GM12878 (cell line): ENCODE results near the gene CAVIN4. TPM values are rescaled to one million over a fixed set of nuclear protein-coding genes. Genes with fewer than 3 reads are reported as not detected.
A peak's percentile ranks its signal among the peaks of the same experiment; 100 is the strongest.

ENCODE experiments used
- ATAC-seq: fragments of 200-7000 bp; cut with Tn5 transposase; 3 replicates; pipeline ENCODE4 v1.9.1; 2020; ENCODE audit warnings: mild to moderate bottlenecking, moderate library complexity
- BruUV-seq: library from RNA; stranded (reverse); fragments of 400-500 nt; replicated peaks from 2 replicates; lab custom pipeline; 2021; lab: Mats Ljungman, UMichigan
- CTCF ChIA-PET: fragments of 300-600 bp; sonication (Branson Sonifier 250); formaldehyde crosslinking; extraction: SDS; loops from one replicate; lab custom pipeline; 2021; ENCODE audit warnings: inconsistent platforms; lab: Yijun Ruan, JAX
- POLR2A ChIA-PET: fragments of 350-600 bp; formaldehyde crosslinking; extraction: SDS; loops from one replicate; lab custom pipeline; 2021; ENCODE audit warnings: inconsistent platforms; lab: Charles Lee
- RAD21 ChIA-PET: fragments of 300-600 bp; sonication (Branson Sonifier 250); formaldehyde crosslinking; loops from one replicate; lab custom pipeline; 2023; ENCODE audit warnings: antibody characterized with exemption; ENCODE audit not compliant: unreplicated experiment; lab: Charles Lee
- SMC1A ChIA-PET: fragments of 300-600 bp; sonication (Branson Sonifier 250); formaldehyde crosslinking; loops from one replicate; lab custom pipeline; 2023; ENCODE audit not compliant: unreplicated experiment, uncharacterized antibody; lab: Charles Lee
- DNase-seq: peaks from one replicate; pipeline ENCODE4 v3.0.0-alpha.2; 2011; ENCODE audit warnings: low read depth, low spot score
- FAIRE-seq: peaks from 3 replicates; lab custom pipeline; 2011; peaks lifted over from hg19 to GRCh38; lab: Jason Lieb, UNC
- H2AFZ ChIP-seq: 2 replicates; pipeline ENCODE4 v1.6.0; 2011; ENCODE audit warnings: low read depth, low read length, control low read depth; ENCODE audit not compliant: control insufficient read depth
- H3K27ac ChIP-seq: 2 replicates; pipeline ENCODE4 v1.5.1; 2011; ENCODE audit warnings: control low read depth; ENCODE audit not compliant: control insufficient read depth, insufficient read depth
- H3K27me3 ChIP-seq, 2 experiments: replicated peaks in 1 of 2; 2 replicates each; pipeline versions ENCODE4 v1.6.0 to v1.6.1; 2011; ENCODE audit warnings: low read length in 1 of 2; ENCODE audit not compliant: control insufficient read depth in 2 of 2, insufficient read depth in 2 of 2
- H3K36me3 ChIP-seq, 2 experiments: 2 replicates each; pipeline ENCODE4 v1.5.1; 2011; ENCODE audit warnings: low read length in 1 of 2; ENCODE audit not compliant: control insufficient read depth in 2 of 2, insufficient read depth in 2 of 2
- H3K4me1 ChIP-seq: 2 replicates; pipeline ENCODE4 v1.6.1; 2011; ENCODE audit warnings: mild to moderate bottlenecking, low read length, moderate library complexity, mixed read lengths; ENCODE audit not compliant: control insufficient read depth, insufficient read depth
- H3K4me2 ChIP-seq: 2 replicates; pipeline ENCODE4 v1.6.0; 2011; ENCODE audit warnings: control low read depth; ENCODE audit not compliant: control insufficient read depth, insufficient read depth
- H3K4me3 ChIP-seq: fragments of 200-600 bp; sonication (generic); 2 replicates; pipeline ENCODE4 v1.5.1; 2016
- H3K79me2 ChIP-seq: 2 replicates; pipeline ENCODE4 v1.6.0; 2011; ENCODE audit warnings: low read length; ENCODE audit not compliant: control insufficient read depth, insufficient read depth
- H3K9ac ChIP-seq: 2 replicates; pipeline ENCODE4 v1.8.0; 2011; ENCODE audit warnings: low read length, control low read depth, mixed read lengths; ENCODE audit not compliant: control insufficient read depth, insufficient read depth
- H3K9me3 ChIP-seq: replicated peaks from 3 replicates; pipeline ENCODE4 v1.5.1; 2011; ENCODE audit warnings: mild to moderate bottlenecking, low read length; ENCODE audit not compliant: control insufficient read depth, insufficient read depth
- H4K20me1 ChIP-seq: 2 replicates; pipeline ENCODE4 v1.6.0; 2011; ENCODE audit not compliant: control insufficient read depth, insufficient read depth
- IKZF1 ChIP-seq: fragments of 450-650 bp; conservative IDR thresholded peaks from 2 replicates; pipeline ENCODE4 v1.6.1; 2017; ENCODE audit warnings: antibody characterized with exemption, mild to moderate bottlenecking
- KAT2A ChIP-seq: conservative IDR thresholded peaks from 2 replicates; pipeline ENCODE4 v1.6.1; 2011; ENCODE audit warnings: low read depth, low read length; ENCODE audit not compliant: control insufficient read depth
- PAX5 ChIP-seq: IDR thresholded peaks from 2 replicates; pipeline ENCODE4 v1.6.1; 2011; ENCODE audit warnings: low read depth, low read length, borderline replicate concordance
- RAD21 ChIP-seq: IDR thresholded peaks from 2 replicates; pipeline ENCODE4 v1.6.1; 2011; ENCODE audit warnings: mild to moderate bottlenecking, low read depth, low read length, moderate library complexity; ENCODE audit not compliant: insufficient read depth
- RELA ChIP-seq: fragments of 450-650 bp; IDR thresholded peaks from 2 replicates; pipeline ENCODE4 v1.8.0; 2014; ENCODE audit warnings: borderline replicate concordance; ENCODE audit not compliant: partially characterized antibody
- SMC3 ChIP-seq: IDR thresholded peaks from 2 replicates; pipeline ENCODE4 v1.6.1; 2011; ENCODE audit warnings: low read length, improper control_type of control experiment, borderline replicate concordance
- TCF12 ChIP-seq: IDR thresholded peaks from 2 replicates; pipeline ENCODE4 v1.6.1; 2011; ENCODE audit warnings: low read depth, mild to moderate bottlenecking, low read length
- WGBS: methylation state at CpG from one replicate; pipeline ENCODE4 v1.1.6; 2016; ENCODE audit warnings: low lambda C conversion rate; ENCODE audit not compliant: insufficient replicate concordance, insufficient coverage; ENCODE audit errors: missing lambda C conversion rate; 5-methylcytosine and 5-hydroxymethylcytosine counted together
- in situ Hi-C: fragments of 300-500 bp; cut with MboI; formaldehyde crosslinking; loops from 9 replicates; pipeline ENCODE4 v1.14.3; 2018; ENCODE audit warnings: mixed read lengths
- intact Hi-C: fragments of 100-400 bp; cut with micrococcal nuclease; formaldehyde crosslinking; loops from one replicate; pipeline ENCODE4 v1.14.2; 2022; ENCODE audit not compliant: unreplicated experiment
- polyA plus RNA-seq, 11 experiments: library from polyadenylated mRNA; depleted of rRNA in 4 of 11; unstranded in 6 of 11; stranded (reverse) in 5 of 11; fragments of >200 nt; fragmentation: Nextera tagmentation in 4 of 11; fragmentation: Illumina TruSeq in 1 of 11; extraction: Ambion mirVana in 4 of 11; extraction: Trizol in 1 of 11; gene quantifications; 1 replicate in 1 of 11; 2 replicates in 10 of 11; pipeline versions ENCODE4 v1.2.1 to v1.2.3, GENCODE V29; 2011 to 2016; ENCODE audit warnings: inconsistent platforms in 2 of 11, missing spikeins in 2 of 11, low read depth in 1 of 11
- total RNA-seq, 4 experiments: library from RNA; depleted of rRNA in 3 of 4; stranded (reverse); fragments of >200 nt in 3 of 4; fragmentation: Illumina TruSeq in 1 of 4; extraction: Trizol in 1 of 4; gene quantifications; 2 replicates each; pipeline versions ENCODE4 v1.2.1 to v1.2.3, GENCODE V29; 2013 to 2021
- TF ChIP-seq, protein P1 (sequence below), 3 experiments: IDR thresholded peaks in 2 of 3; conservative IDR thresholded peaks in 1 of 3; 2 replicates each; pipeline ENCODE4 v1.5.1; 2011; ENCODE audit warnings: low read depth in 3 of 3, low read length in 3 of 3, mild to moderate bottlenecking in 3 of 3, control low read depth in 2 of 3, moderate library complexity in 2 of 3, inconsistent platforms in 1 of 3, mixed read lengths in 1 of 3; ENCODE audit not compliant: control insufficient read depth in 2 of 3, insufficient read depth in 1 of 3; ENCODE audit errors: extremely low read depth in 1 of 3
- TF ChIP-seq, protein P2 (sequence below): IDR thresholded peaks from 2 replicates; pipeline ENCODE4 v1.6.1; 2012; ENCODE audit warnings: mild to moderate bottlenecking, low read depth, low read length

CAVIN4 gene
- total and polyA plus RNA-seq, 10 of the 15 experiments (the other 5 are each of a cell fraction or from before 2014, with no cell fraction given): 0.04 to 0.13 (median 0.08) TPM; not detected in 3

DNA sequence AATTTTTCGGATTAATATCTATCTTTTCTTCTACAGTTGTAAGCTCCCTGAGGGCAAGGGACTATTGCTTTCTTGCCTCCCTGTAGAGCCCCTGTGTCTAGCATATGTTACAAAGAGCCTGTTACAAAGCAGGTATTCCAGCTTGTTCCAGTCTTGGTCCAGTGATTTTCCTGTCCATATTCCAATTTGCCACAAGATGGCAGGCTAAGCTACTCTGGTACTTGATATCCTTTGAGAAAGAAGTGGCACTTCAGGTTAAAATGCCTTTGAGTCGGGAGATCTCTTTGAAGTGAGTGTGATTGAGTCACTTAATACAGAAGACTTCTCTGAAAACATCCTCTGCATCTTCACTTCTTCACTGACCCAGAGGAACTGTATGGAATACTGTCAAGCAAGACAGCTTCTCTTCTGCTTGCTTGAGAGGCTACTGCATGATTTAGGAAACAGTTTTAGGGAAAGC, 24.5 kb downstream of the CAVIN4 start:
- Histone ChIP-seq H3K9me3 (no peaks in the 10 kb centered on the region), H3K4me1 (no peaks in the 10 kb centered on the region), H3K36me3 (no peaks in the 10 kb centered on the region), H3K27me3 (no peaks in the 10 kb centered on the region; a peak in 2 of 4 replicates), H3K4me2 (no peak overlapping the region), H3K79me2 (no peaks in the 10 kb centered on the region), H4K20me1 (no peaks in the 10 kb centered on the region), H3K4me3 (no peak overlapping the region), H2AFZ (no peak overlapping the region), H3K9ac (no peak overlapping the region), H3K27ac (no peak overlapping the region)
- ChIA-PET POLR2A (no interaction called here), SMC1A (interaction anchor here (0.9 to 2.7 kb wide), 9 partner anchors 15 to 799 kb away, joined by 3 to 13 read pairs (median 4); no protein-coding TSS in a partner anchor), CTCF (interaction anchor here (0.7 to 4.2 kb wide), 25 partner anchors 8 to 714 kb away, joined by 3 to 56 read pairs (median 4); partner anchors contain the start of gene TEX10), RAD21 (interaction anchor here (1.0 to 5.4 kb wide), 3 partner anchors 98 to 712 kb away, joined by 4 to 32 read pairs (median 4); no protein-coding TSS in a partner anchor)
- intact Hi-C loops (no loop called here), in situ Hi-C loops (loop anchor here (10.0 kb wide), 1 partner anchor 702 kb away; no protein-coding TSS in a partner anchor)
- DNase-seq (no peak), ATAC-seq (peak; percentile 21; the same call in 2 of the 3 replicates), FAIRE-seq (no peak)
- TF ChIP-seq, protein P1, sequence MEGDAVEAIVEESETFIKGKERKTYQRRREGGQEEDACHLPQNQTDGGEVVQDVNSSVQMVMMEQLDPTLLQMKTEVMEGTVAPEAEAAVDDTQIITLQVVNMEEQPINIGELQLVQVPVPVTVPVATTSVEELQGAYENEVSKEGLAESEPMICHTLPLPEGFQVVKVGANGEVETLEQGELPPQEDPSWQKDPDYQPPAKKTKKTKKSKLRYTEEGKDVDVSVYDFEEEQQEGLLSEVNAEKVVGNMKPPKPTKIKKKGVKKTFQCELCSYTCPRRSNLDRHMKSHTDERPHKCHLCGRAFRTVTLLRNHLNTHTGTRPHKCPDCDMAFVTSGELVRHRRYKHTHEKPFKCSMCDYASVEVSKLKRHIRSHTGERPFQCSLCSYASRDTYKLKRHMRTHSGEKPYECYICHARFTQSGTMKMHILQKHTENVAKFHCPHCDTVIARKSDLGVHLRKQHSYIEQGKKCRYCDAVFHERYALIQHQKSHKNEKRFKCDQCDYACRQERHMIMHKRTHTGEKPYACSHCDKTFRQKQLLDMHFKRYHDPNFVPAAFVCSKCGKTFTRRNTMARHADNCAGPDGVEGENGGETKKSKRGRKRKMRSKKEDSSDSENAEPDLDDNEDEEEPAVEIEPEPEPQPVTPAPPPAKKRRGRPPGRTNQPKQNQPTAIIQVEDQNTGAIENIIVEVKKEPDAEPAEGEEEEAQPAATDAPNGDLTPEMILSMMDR (IDR thresholded peaks at IDR 0.05 in 2 of 3, conservative IDR thresholded peaks at IDR 0.05 in 1 of 3; ENCODE audit: control insufficient read depth in 2 of 3, extremely low read depth in 1 of 3, insufficient read depth in 1 of 3, low read depth in 3 of 3, low read length in 3 of 3): peak; percentile 46 to 56 (median 49); a peak in 5 of 6 replicates
- no peak for TF ChIP-seq TCF12
- peak; percentile 43; the same call in 1 of the 2 replicates for TF ChIP-seq SMC3
- TF ChIP-seq PAX5: peak; percentile 59; the same call in 1 of the 2 replicates
- TF ChIP-seq, protein P2, sequence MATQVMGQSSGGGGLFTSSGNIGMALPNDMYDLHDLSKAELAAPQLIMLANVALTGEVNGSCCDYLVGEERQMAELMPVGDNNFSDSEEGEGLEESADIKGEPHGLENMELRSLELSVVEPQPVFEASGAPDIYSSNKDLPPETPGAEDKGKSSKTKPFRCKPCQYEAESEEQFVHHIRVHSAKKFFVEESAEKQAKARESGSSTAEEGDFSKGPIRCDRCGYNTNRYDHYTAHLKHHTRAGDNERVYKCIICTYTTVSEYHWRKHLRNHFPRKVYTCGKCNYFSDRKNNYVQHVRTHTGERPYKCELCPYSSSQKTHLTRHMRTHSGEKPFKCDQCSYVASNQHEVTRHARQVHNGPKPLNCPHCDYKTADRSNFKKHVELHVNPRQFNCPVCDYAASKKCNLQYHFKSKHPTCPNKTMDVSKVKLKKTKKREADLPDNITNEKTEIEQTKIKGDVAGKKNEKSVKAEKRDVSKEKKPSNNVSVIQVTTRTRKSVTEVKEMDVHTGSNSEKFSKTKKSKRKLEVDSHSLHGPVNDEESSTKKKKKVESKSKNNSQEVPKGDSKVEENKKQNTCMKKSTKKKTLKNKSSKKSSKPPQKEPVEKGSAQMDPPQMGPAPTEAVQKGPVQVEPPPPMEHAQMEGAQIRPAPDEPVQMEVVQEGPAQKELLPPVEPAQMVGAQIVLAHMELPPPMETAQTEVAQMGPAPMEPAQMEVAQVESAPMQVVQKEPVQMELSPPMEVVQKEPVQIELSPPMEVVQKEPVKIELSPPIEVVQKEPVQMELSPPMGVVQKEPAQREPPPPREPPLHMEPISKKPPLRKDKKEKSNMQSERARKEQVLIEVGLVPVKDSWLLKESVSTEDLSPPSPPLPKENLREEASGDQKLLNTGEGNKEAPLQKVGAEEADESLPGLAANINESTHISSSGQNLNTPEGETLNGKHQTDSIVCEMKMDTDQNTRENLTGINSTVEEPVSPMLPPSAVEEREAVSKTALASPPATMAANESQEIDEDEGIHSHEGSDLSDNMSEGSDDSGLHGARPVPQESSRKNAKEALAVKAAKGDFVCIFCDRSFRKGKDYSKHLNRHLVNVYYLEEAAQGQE: no peak
- no peak for TF ChIP-seq RELA
- peak; percentile 57 for TF ChIP-seq RAD21
- TF ChIP-seq KAT2A: no peak
- no peak for TF ChIP-seq IKZF1
- 5% methylated on average over 2 of the region's 2 CpGs for WGBS
- no TSS peak for BruUV-seq
